GM18499 (cell line): ENCODE data around the gene FBRSL1.
"Not testable (repeated sequence)": the region's sequence is repeated elsewhere in the genome, so short reads cannot be mapped to it uniquely, and the experiment has no call there.

ENCODE experiments used
- ATAC-seq: cut with Tn5 transposase; IDR thresholded peaks from one replicate; pipeline ENCODE4 v1.9.1; 2021; ENCODE audit warnings: moderate number of reproducible peaks; ENCODE audit not compliant: insufficient read depth, unreplicated experiment

FBRSL1 gene

GRCh38 chr12:132521200-132521580 lies 31.2 kb downstream of the FBRSL1 start:
- ATAC-seq = no peak

- no peak for ATAC-seq
These were observed 31.9 kb downstream of the FBRSL1 start for GRCh38 chr12:132521712-132522292.

GRCh38 chr12:132522592-132523380 lies 32.8 kb downstream of the FBRSL1 start:
- ATAC-seq = no peak

GRCh38 chr12:132523576-132524331 lies 33.8 kb downstream of the FBRSL1 start:
- ATAC-seq = peak; percentile 58

- ATAC-seq = no peak
These were observed 34.5 kb downstream of the FBRSL1 start for GRCh38 chr12:132524405-132524804.

GRCh38 chr12:132525011-132525832 lies 35.3 kb downstream of the FBRSL1 start:
- no peak for ATAC-seq

- no peak for ATAC-seq
These were observed 36.0 kb downstream of the FBRSL1 start for GRCh38 chr12:132525833-132526455.

- ATAC-seq = no peak
These were observed 37.4 kb downstream of the FBRSL1 start for GRCh38 chr12:132527186-132527882.

- ATAC-seq = no peak
These were observed 37.9 kb downstream of the FBRSL1 start for GRCh38 chr12:132527883-132528264.

- ATAC-seq = no peak
These were observed 38.7 kb downstream of the FBRSL1 start for GRCh38 chr12:132528564-132529106.

GRCh38 chr12:132529156-132529839 lies 39.3 kb downstream of the FBRSL1 start:
- no peak for ATAC-seq

GRCh38 chr12:132529906-132530305 lies 40.0 kb downstream of the FBRSL1 start:
- ATAC-seq = no peak

GRCh38 chr12:132530447-132530846 lies 40.5 kb downstream of the FBRSL1 start:
- no peak for ATAC-seq

GRCh38 chr12:132530851-132531250 lies 40.9 kb downstream of the FBRSL1 start:
- no peak for ATAC-seq

GRCh38 chr12:132532711-132533583 lies 43.0 kb downstream of the FBRSL1 start:
- ATAC-seq = not testable (repeated sequence)

GRCh38 chr12:132533584-132533958 lies 43.6 kb downstream of the FBRSL1 start:
- no peak for ATAC-seq

- no peak for ATAC-seq
These were observed 44.1 kb downstream of the FBRSL1 start for GRCh38 chr12:132534076-132534475.

- no peak for ATAC-seq
These were observed 45.1 kb downstream of the FBRSL1 start for GRCh38 chr12:132535019-132535418.
